Activated CD4-positive, alpha-beta T cell treated with anti-CD3 and anti-CD28 coated beads for 36 hours (primary cell): Measurements from ENCODE around the gene NBAS. TPM values are rescaled to one million over a fixed set of nuclear protein-coding genes. Genes with fewer than 3 reads are reported as not detected.
"Not testable (repeated sequence)": the region's sequence is repeated elsewhere in the genome, so short reads cannot be mapped to it uniquely, and the experiment has no call there.

ENCODE experiments used
- ATAC-seq: fragments of 200-7000 bp; cut with Tn5 transposase; one replicate; pipeline ENCODE4 v1.10.0; 2021; ENCODE audit warnings: mild to moderate bottlenecking, moderate library complexity
- CTCF ChIA-PET: fragments of 350-600 bp; sonication (Branson Sonifier 250); formaldehyde crosslinking; loops from one replicate; lab custom pipeline; 2021; ENCODE audit warnings: antibody characterized with exemption; lab: Charles Lee
- POLR2A ChIA-PET: fragments of 350-600 bp; sonication (Branson Sonifier 250); formaldehyde crosslinking; loops from one replicate; lab custom pipeline; 2021; ENCODE audit warnings: antibody characterized with exemption, inconsistent platforms; lab: Charles Lee
- DNase-seq: peaks from one replicate; pipeline ENCODE4 v3.0.0-alpha.2; 2020
- H3K27ac Mint-ChIP-seq: one replicate; pipeline ENCODE4 v1.8.0; 2021; ENCODE audit warnings: mixed read lengths
- H3K27me3 Mint-ChIP-seq: one replicate; pipeline ENCODE4 v1.8.0; 2021; ENCODE audit warnings: mixed read lengths
- H3K36me3 Mint-ChIP-seq: one replicate; pipeline ENCODE4 v1.8.0; 2021; ENCODE audit warnings: low read depth, mixed read lengths
- H3K4me1 Mint-ChIP-seq: one replicate; pipeline ENCODE4 v1.8.0; 2021; ENCODE audit warnings: mixed read lengths
- H3K4me3 Mint-ChIP-seq: one replicate; pipeline ENCODE4 v1.8.0; 2021; ENCODE audit warnings: mild to moderate bottlenecking, moderate library complexity, mixed read lengths
- H3K9me3 Mint-ChIP-seq: one replicate; pipeline ENCODE4 v1.8.0; 2021; ENCODE audit warnings: low read depth, mixed read lengths
- intact Hi-C, 2 experiments: fragments of 100-400 bp; cut with DNase I in 1 of 2; cut with micrococcal nuclease in 1 of 2; formaldehyde crosslinking; loops; one replicate each; pipeline versions ENCODE4 v1.14.2 to v1.15.1; 2022 to 2024; cut with DNase I, micrococcal nuclease
- total RNA-seq, 2 experiments: library from RNA; stranded (reverse); gene quantifications; one replicate each; pipeline ENCODE4 v1.2.3, GENCODE V29; 2021

Gene NBAS
- total RNA-seq, 2 experiments from 2014 or later, result 38.1 to 44.3 TPM

GRCh38 chr2:15543541-15543940 is 17.6 kb downstream of the NBAS start:
- intact Hi-C loops, result no loop called here
- ATAC-seq (no peak), DNase-seq (no peak)
- CTCF ChIA-PET, result interaction anchor here (0.6 to 1.0 kb wide), 3 partner anchors 16 to 367 kb away, joined by 3 to 4 read pairs (median 3); no protein-coding TSS in a partner anchor
- Mint-ChIP-seq H3K4me3 (no peak overlapping the region), H3K36me3 (peaks cover 9% of the 10 kb centered on the region), H3K9me3 (no peaks in the 10 kb centered on the region), H3K27me3 (no peaks in the 10 kb centered on the region), H3K27ac (no peak overlapping the region), H3K4me1 (peaks cover 4% of the 10 kb centered on the region)
- POLR2A ChIA-PET, result no interaction called here

- no peak overlapping the region for H3K4me3 Mint-ChIP-seq
- no peaks in the 10 kb centered on the region for H3K27me3 Mint-ChIP-seq
- ChIA-PET CTCF (interaction anchor here (1.0 kb wide), 1 partner anchor 34 kb away, joined by 4 read pairs; no protein-coding TSS in a partner anchor), POLR2A (no interaction called here)
- H3K36me3 Mint-ChIP-seq, result peaks cover 9% of the 10 kb centered on the region
- DNase-seq (no peak), ATAC-seq (no peak)
- intact Hi-C loops, result no loop called here
- no peaks in the 10 kb centered on the region for H3K9me3 Mint-ChIP-seq
- H3K4me1 Mint-ChIP-seq, result peaks cover 4% of the 10 kb centered on the region
- no peak overlapping the region for H3K27ac Mint-ChIP-seq
These were observed 18.1 kb downstream of the NBAS start for GRCh38 chr2:15543053-15543452.

- POLR2A ChIA-PET, H3K9me3 Mint-ChIP-seq, intact Hi-C loops, H3K36me3 Mint-ChIP-seq, DNase-seq, H3K27me3 Mint-ChIP-seq, H3K4me3 Mint-ChIP-seq, H3K4me1 Mint-ChIP-seq, H3K27ac Mint-ChIP-seq, CTCF ChIA-PET, ATAC-seq: not testable (repeated sequence)
These were observed 18.9 kb downstream of the NBAS start for GRCh38 chr2:15542269-15542668.

GRCh38 chr2:15540523-15540922 is 20.6 kb downstream of the NBAS start:
- CTCF ChIA-PET, H3K27ac Mint-ChIP-seq, H3K4me3 Mint-ChIP-seq: not testable (repeated sequence)

GRCh38 chr2:15539999-15540398 is 21.1 kb downstream of the NBAS start:
- POLR2A ChIA-PET, result no interaction called here
- Mint-ChIP-seq H3K4me1 (peaks cover 6% of the 10 kb centered on the region), H3K36me3 (peaks cover 13% of the 10 kb centered on the region), H3K4me3 (no peak overlapping the region), H3K9me3 (no peaks in the 10 kb centered on the region), H3K27ac (no peak overlapping the region), H3K27me3 (no peaks in the 10 kb centered on the region)
- no peak for DNase-seq
- CTCF ChIA-PET, result no interaction called here
- no peak for ATAC-seq
- intact Hi-C loops, result no loop called here

More at GRCh38 chr2:15540523-15540922, 20.6 kb downstream of the NBAS start:
- POLR2A ChIA-PET, H3K4me1 Mint-ChIP-seq, ATAC-seq, intact Hi-C loops, DNase-seq, H3K9me3 Mint-ChIP-seq, H3K27me3 Mint-ChIP-seq: not testable (repeated sequence)
- peaks cover 13% of the 10 kb centered on the region for H3K36me3 Mint-ChIP-seq

- Mint-ChIP-seq H3K4me1 (peaks cover 6% of the 10 kb centered on the region), H3K4me3 (no peak overlapping the region), H3K36me3 (peaks cover 18% of the 10 kb centered on the region), H3K27me3 (no peaks in the 10 kb centered on the region), H3K27ac (no peak overlapping the region), H3K9me3 (no peaks in the 10 kb centered on the region)
- ChIA-PET POLR2A (no interaction called here), CTCF (interaction anchor here (0.6 to 2.0 kb wide), 3 partner anchors 30 to 99 kb away, joined by 3 to 7 read pairs (median 3); no protein-coding TSS in a partner anchor)
- no peak for ATAC-seq
- no peak for DNase-seq
- intact Hi-C loops, result no loop called here
These were observed 22.3 kb downstream of the NBAS start for GRCh38 chr2:15538792-15539191.

GRCh38 chr2:15533860-15534480 is 27.2 kb downstream of the NBAS start:
- intact Hi-C loops, result no loop called here
- peaks cover 24% of the 10 kb centered on the region for H3K36me3 Mint-ChIP-seq
- ChIA-PET CTCF (interaction anchor here (0.7 to 1.4 kb wide), 3 partner anchors 13 to 664 kb away, joined by 3 to 4 read pairs (median 3); no protein-coding TSS in a partner anchor), POLR2A (no interaction called here)
- ATAC-seq (no peak), DNase-seq (no peak)
- no peak overlapping the region for H3K4me3 Mint-ChIP-seq
- H3K27me3 Mint-ChIP-seq, result no peaks in the 10 kb centered on the region
- H3K27ac Mint-ChIP-seq, result no peak overlapping the region
- peaks cover 8% of the 10 kb centered on the region for H3K4me1 Mint-ChIP-seq
- H3K9me3 Mint-ChIP-seq, result no peaks in the 10 kb centered on the region

- ChIA-PET POLR2A (no interaction called here), CTCF (interaction anchor here (0.7 kb wide), 1 partner anchor 55 kb away, joined by 3 read pairs; no protein-coding TSS in a partner anchor)
- intact Hi-C loops, result no loop called here
- ATAC-seq (no peak), DNase-seq (no peak)
- peaks cover 25% of the 10 kb centered on the region for H3K36me3 Mint-ChIP-seq
- H3K27ac Mint-ChIP-seq, result no peak overlapping the region
- peaks cover 8% of the 10 kb centered on the region for H3K4me1 Mint-ChIP-seq
- no peak overlapping the region for H3K4me3 Mint-ChIP-seq
- H3K9me3 Mint-ChIP-seq, result no peaks in the 10 kb centered on the region
- no peaks in the 10 kb centered on the region for H3K27me3 Mint-ChIP-seq
These were observed 28.1 kb downstream of the NBAS start for GRCh38 chr2:15532996-15533395.

GRCh38 chr2:15531095-15531854 is 29.9 kb downstream of the NBAS start:
- DNase-seq (no peak), ATAC-seq (no peak)
- Mint-ChIP-seq H3K9me3 (no peaks in the 10 kb centered on the region), H3K4me1 (peaks cover 2% of the 10 kb centered on the region), H3K27me3 (no peaks in the 10 kb centered on the region), H3K4me3 (no peak overlapping the region), H3K27ac (no peak overlapping the region), H3K36me3 (peaks cover 30% of the 10 kb centered on the region)
- ChIA-PET CTCF (interaction anchor here (1.0 kb wide), 1 partner anchor 46 kb away, joined by 3 read pairs; no protein-coding TSS in a partner anchor), POLR2A (no interaction called here)
- intact Hi-C loops, result no loop called here

GRCh38 chr2:15527074-15527739 is 33.9 kb downstream of the NBAS start:
- Mint-ChIP-seq H3K27me3 (no peaks in the 10 kb centered on the region), H3K9me3 (no peaks in the 10 kb centered on the region), H3K4me3 (no peak overlapping the region), H3K4me1 (peaks cover 2% of the 10 kb centered on the region), H3K27ac (no peak overlapping the region), H3K36me3 (peaks cover 31% of the 10 kb centered on the region)
- ChIA-PET CTCF (no interaction called here), POLR2A (no interaction called here)
- no peak for ATAC-seq
- intact Hi-C loops, result no loop called here
- peak; percentile 16 for DNase-seq

- Mint-ChIP-seq H3K27me3 (no peaks in the 10 kb centered on the region), H3K4me3 (no peak overlapping the region), H3K9me3 (no peaks in the 10 kb centered on the region), H3K27ac (no peak overlapping the region), H3K36me3 (peaks cover 18% of the 10 kb centered on the region), H3K4me1 (no peaks in the 10 kb centered on the region)
- CTCF ChIA-PET, result interaction anchor here (1.2 to 1.3 kb wide), 3 partner anchors 13 to 25 kb away, joined by 3 to 4 read pairs (median 4); no protein-coding TSS in a partner anchor
- DNase-seq (no peak), ATAC-seq (no peak)
- intact Hi-C loops, result no loop called here
- POLR2A ChIA-PET, result no interaction called here
These were observed 39.4 kb downstream of the NBAS start for GRCh38 chr2:15521641-15522181.
